AML-193 (cell line): ENCODE data around the gene ITIH5.
"Not testable (repeated sequence)": the region's sequence is repeated elsewhere in the genome, so short reads cannot be mapped to it uniquely, and the experiment has no call there.

Experiments
- DNase-seq, 2 experiments: peaks; one replicate each; lab custom pipeline; 2025; lab: John Stamatoyannopoulos, UW

ITIH5 gene

DNA sequence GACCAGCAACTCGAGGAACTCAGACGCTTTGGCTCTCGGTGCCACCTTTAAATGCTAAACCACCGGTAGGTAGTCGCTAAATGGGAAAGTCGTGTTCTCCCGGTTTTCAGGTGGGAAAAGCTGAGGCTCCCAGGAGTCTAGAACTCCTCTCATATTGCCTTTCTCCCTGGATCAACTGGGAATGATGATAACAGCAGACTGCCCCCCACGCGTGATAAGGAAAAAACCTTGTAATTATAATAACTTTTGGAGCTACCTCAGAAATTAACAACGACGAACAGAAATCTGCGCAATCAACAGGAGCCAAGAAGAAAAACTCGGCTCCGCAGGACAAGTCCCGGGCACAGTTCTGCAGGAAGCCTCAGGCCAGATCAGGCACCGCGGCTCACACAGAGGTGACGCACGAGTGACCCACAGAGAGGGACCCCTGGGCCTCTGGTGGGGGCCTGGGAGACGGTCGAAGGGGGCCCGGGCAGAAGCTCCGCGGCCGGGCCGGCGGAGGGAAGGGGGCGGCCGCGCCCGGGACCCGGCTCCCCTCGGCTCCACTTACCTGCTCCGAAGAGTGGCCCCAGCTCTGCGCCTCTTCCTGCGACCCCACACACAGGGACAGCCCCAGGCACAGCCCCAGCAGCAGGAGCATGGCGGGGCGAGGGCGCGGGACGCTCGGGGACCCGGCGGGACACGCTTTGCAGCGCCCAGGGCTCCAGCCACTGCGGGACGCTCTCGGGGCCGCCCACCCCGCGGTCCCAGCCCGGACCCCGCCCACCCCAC, at the start of gene ITIH5:
Gene ITIH5, minus strand, starts transcription at position 714 of the 771 bp plus-strand sequence. Its CDS starts 74 bp downstream, at position 640.
- no peak for DNase-seq

DNA sequence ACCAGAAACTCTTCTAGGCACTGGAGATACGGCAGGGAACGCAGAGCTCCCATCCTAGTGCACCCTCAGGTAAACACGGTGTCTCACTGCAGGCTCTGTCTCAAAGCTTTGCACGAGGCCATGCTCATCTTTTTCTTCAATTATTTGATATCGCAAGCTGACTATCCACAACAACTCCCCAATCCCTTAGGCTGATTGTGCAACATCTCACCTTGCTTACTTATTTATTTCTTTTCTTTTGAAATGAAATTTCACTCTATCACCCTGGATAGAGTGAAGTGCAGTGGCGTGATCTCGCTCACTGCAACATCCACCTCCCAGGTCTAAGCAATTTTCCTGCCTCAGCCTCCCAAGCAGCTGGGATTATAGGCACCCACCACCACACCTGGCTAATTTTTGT, 48.7 kb upstream of the ITIH5 start:
- DNase-seq = no peak

DNA sequence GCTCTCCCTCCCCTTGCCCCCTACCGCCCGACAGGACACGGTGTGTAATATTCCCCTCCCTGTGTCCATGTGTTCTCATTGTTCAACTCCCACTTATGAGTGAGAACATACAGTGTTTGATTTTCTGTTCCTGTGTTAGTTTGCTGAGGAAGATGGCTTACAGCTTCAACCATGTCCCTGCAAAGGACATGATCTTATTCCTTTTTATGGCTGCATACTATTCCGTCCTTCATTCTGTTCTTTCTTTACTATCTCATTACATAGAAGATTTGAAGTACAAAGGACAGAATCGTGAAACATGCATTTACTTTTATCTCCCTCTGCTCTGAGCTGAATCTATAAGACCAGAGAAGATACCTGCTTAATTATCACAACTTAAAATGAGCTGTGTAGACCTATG, 44.3 kb upstream of the ITIH5 start:
- DNase-seq = not testable (repeated sequence)

DNA sequence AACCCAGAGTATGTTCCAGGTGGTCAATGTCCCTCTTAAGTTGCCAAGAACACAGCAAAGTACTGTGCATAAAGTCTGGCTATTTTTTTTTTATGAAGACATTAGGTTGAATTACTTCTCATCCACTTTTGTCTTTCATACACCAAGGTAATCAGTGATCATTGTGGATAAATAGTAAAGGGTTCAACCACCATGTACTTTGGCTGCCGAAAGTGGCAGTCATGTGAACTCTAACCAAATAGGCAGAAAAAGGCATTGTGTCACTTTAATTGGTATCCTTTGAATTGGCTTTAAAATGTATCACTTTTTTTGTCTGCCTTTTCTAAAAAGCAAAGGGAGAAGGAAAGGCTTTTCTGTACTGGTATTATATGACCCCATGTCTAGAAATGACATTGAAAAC, 43.7 kb upstream of the ITIH5 start:
- DNase-seq = no peak

DNA sequence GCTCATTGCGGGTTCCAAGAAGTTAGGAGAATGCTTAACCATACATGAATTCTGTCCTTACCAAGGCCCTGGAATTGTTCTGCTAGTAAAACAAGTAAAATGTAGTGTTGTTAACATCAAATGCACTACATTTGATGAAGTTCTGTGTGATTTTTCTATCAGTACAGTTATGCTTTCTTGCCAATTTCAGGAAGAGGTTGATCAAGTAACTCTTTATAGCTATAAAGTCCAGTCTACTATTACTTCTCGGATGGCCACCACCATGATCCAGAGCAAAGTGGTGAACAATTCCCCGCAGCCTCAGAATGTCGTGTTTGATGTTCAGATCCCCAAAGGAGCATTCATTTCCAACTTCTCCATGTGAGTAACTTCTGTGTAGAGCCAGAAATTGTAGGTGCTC, 42.1 kb upstream of the ITIH5 start:
- no peak for DNase-seq

DNA sequence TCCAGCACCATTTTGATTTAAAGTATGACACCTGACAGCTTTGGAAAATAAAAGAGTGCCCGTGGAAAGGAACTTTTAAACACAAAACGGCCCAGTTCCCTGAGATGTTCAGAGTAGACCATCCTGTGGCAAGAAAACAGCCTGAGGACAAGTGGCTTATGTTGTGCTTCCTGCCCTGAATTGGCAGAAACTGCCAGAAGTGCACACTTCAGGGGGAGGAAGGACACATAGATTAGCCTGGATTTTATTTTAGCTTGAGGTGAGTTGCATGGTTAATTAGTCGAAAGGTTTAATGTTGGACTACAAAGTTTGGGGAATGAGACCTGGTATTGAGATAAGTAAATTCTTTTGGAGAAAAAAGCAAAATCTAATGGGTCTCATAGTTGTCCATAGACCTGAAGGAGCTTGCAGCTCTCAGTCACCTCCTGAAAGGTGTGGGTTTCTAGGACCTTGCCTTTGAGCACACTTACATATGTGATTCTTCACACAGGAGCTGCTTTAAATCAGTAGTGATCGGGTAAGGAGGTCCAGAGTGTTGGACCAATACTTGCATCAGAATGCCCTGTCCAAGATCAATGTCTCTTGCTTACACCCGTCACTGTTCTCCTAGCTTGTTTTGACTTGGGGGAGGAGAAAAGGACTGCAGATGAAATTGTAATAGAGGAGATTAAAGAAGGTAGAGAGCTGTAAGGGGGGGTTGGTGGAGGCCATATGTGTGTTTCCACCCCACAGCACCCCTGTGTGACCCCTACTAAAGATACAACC, 41.3 kb upstream of the ITIH5 start:
- no peak for DNase-seq

DNA sequence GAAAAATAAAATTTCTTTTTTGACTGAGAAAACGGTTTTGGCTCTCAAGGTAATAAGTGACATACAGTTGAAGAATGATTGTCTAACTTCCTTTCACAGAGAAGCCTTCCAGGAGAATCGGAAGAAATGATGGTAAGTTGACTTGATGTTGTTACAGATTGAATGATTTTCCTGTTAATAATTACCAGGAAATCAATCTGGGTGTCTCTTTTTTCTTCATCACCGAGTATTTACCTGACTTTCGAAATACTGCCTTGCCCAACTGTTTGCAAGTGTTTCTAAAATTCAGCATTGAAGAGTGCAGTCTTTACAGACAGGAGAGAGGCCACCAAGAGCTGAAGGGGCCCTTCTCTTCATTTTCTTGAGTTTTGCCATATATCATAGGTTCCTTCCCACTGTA, 40.3 kb upstream of the ITIH5 start:
- no peak for DNase-seq

DNA sequence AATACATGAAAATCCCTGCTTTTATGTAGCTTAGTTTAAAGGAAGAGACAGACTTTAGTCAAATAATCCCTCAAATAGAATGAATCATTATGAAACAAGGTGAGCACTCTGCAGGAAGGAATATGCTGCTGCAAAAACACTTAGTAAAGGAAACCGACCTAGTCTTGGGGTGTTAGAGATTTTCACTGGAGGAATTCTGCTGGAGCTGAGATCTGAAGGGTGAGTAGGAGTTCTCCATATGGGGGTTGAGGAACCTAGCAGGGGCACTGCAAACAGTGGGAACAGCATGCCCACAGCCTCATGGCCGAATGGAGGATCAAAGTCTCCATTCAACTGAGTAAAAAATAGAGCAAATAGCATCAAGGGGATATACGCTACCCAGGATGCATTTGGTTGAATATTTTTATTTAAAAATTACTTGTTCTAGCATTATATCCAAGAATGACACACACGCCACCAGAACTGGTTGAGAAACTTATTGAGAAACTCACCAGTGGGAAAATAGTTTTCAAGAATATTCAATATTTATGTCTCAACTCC, 39.8 kb upstream of the ITIH5 start:
- no peak for DNase-seq

DNA sequence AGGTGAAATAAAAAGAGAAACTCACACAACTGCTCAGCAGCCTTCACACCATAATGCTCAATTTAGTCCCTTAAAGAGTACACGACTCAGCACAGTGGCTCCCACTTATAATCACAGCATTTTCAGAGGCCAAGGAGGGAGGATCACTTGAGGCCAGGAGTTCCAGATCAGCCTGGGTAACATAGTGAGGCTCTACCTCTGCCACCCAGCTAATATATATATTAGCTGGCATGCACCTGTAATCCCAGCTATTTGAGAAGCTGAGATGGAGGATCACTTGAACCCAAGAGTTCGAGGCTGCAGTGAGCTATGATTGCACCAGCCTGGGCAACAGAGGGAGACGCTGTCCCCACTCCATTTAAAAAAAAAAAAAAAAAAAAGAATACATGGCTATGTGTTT, 38.6 kb upstream of the ITIH5 start:
- DNase-seq = no peak

DNA sequence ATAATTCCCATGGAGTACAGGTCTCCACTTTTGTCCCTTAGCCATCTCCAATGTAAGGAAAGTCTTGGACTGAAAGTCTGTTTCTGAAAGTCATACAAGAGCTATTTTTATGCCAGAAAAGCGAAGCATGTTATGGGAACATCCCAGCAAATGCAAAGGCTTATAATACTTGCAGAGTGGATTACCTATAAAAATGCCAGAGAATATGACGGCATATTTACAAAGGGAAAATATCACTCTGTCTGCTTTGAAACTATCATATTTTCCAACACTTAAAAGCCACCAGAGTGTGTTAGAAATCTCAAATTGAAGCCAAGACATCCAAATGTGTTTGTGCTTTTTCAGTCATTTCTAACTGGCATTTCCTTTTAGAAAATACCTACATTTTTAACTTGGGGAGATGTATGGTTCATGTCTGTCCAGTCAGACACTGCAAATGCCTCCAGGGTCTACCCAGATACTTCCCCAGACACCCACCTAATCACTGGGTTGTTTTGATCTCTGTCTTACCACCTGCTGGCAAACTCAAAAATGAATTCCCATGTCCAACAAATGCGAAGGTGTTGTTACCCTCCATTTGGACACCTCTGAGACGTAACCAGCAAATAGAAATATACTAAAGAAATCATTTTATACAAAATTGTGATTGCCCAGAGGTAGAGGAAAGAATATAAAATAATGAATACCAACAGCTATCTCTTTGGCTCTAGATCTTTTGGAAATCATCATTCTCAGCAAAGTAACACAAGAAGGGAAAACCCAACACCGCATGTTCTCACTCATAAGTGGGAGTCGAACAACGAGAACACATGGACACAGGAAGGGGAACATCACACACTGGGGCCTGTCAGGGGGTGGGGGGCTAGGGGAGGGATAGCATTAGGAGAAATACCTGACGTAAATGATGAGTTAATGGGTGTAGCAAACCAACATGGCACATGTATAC, 37.6 kb upstream of the ITIH5 start:
- no peak for DNase-seq

DNA sequence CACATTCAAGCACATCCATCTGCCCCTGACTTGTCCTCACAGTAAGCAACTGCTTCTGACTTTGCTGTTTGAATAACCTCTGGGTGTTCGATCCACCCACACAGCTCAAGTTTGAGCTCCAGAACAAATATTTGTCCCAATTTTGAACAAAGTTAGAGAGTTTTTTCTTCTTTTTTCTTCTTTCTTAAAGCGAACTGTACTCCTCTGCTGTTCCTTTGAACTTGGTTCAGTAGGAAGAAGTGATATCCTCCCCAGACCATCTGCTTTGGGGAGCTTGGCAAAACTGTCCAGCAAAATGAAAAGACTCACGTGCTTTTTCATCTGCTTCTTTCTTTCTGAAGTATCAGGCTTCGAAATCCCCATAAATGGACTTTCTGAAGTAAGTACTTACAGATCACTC, 36.4 kb upstream of the ITIH5 start, which contains the start of gene ITIH2:
Gene ITIH2, plus strand, starts transcription at position 177 of the 400 bp plus-strand sequence. Its CDS starts 119 bp downstream, at position 296.
- DNase-seq = no peak

DNA sequence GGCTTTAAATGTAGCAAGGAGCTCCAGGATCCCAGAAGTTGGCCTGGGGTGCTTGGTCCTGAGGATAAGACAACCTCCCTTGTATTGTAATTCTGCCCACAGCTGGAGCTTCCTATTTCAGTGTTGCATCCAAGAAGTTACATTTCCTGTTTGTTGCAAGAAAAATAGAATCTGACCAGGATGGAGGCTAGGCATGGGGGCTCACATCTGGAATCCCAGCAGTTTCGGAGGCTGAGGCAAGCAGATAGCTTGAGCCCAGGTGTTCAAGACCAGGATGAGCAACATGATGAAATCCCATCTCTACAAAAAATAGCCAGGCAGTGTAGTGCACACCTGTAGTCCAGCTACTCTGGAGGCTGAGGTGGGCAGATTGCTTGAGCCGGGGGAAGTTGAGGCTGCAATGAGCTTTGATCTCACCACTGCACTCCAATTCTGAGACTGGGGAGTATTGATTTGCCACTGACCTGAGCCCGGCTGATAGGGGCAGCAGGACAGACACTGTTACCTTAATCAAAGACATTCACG, 35.6 kb upstream of the ITIH5 start:
- no peak for DNase-seq

DNA sequence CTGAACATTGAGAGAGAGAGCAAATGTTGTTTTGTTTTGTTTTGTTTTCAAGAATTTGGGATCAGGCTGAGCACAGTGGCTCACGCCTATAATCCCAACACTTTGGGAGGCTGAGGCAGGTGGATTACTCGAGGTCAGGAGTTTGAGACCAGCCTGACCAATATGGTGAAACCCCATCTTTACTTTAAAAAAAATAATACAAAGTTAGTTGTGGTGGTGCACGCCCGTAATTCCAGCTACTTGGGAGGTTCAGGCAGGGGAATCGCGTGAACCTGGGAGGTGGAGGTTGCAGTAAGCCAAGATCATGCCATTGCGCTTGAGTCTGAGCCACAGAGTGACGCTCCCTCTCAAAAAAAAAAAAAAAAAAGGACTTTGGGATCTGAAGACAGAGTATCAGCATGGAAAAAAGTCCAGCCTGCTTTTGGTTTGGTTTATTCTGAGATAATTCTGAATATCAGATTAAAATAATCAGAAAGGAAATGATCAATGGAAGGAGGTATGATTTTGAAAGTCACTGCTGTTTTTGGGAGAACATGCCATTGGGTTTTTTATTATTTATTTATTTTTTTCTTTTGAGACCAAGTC, 34.5 kb upstream of the ITIH5 start:
- no peak for DNase-seq

DNA sequence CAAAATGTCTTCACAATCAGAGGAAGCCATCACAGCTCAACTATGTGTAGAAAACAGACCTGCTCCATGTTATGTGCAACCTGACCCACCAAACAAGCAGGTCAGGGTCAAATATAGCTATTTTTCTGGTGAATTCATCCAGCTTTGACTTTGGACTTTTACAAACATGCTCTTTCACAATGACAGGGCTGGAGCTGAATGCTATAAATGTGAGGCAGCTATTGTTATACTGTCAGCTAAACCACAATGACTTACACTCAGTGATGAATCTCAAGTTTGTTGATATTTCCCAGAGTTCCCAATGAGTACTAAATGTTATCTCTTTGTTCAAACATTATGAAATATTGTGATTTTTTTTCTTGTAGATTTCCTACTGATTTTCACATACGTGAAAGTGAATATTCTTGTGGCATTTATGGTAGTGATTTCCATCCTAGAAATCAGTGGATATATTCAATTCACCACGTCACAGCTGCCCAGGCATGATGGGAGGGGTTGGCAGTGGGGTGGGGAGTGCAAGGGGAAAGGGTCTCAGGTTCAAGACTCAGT, 33.9 kb upstream of the ITIH5 start:
- DNase-seq = no peak

DNA sequence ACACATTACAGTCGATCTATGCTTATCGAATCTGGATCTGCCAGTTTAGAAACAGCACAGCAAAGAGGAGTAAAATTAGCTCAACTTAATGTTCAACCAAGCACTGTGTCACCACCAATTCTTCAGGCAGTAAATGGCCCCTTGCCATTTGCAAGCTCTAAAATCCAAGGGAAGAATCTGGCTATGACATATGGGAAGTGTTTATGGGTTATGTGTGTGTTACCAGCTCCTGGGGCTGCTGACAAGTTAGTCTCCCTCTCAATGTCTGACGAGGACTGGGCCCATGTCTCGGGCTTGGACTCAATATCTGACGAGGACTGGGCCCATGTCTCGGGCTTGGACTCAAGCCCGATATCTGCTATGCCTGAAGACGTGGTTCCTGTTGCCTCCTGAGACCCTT, 30.7 kb upstream of the ITIH5 start:
- no peak for DNase-seq

DNA sequence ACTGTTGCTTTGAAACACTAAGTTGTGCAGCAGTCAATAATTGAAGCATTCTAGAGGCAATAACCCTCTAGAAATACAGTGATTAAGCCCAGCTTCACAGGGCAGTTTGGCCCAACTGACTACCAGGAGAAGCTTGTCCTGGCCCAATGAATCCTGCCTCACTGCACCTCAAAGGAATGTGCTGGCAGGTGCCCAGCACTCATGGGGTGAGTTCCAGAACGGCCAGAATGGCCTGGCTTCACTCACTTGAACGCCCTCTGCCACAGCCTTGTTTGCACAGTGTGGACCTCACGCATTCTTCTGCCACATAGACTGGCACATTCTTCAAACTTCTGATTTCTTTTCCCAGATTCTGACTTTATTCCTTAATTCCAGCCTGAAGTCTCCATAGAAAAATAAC, 29.8 kb upstream of the ITIH5 start:
- DNase-seq = no peak

DNA sequence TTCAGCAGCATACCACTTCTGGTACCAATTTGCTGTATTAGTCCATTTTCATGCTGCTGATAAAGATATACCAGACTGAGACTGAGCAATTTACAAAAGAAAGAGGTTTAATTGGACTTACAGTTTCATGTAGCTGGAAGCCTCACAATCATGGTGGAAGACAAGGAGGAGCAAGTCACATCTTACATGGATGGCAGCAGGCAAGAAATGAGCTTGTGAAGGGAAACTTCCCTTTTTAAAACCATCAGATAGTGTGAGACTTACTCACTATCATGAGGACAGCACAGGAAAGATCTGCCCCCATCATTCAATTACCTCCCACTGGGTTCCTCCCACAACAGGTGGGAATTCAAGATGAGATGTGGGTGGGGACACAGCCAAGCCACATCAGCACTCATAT, 26.4 kb upstream of the ITIH5 start:
- DNase-seq = not testable (repeated sequence)

DNA sequence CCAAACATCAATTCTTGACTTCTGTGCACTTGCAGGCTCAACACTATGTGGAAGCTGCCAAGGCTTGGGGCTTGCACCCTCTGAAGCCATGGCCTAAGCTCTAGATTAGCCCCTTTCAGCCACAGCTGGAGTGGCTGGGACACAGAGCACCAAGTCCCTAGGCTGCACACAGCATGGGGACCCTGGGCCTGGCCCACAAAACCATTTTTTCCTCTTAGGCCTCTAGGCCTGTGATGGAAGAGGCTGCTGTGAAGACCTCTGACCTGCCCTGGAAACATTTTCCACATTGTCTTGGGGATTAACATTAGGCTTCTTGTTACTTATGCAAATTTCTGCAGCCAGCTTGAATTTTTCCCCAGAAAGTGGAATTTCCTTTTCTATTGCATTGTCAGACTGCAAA, 25.6 kb upstream of the ITIH5 start:
- DNase-seq = not testable (repeated sequence)

DNA sequence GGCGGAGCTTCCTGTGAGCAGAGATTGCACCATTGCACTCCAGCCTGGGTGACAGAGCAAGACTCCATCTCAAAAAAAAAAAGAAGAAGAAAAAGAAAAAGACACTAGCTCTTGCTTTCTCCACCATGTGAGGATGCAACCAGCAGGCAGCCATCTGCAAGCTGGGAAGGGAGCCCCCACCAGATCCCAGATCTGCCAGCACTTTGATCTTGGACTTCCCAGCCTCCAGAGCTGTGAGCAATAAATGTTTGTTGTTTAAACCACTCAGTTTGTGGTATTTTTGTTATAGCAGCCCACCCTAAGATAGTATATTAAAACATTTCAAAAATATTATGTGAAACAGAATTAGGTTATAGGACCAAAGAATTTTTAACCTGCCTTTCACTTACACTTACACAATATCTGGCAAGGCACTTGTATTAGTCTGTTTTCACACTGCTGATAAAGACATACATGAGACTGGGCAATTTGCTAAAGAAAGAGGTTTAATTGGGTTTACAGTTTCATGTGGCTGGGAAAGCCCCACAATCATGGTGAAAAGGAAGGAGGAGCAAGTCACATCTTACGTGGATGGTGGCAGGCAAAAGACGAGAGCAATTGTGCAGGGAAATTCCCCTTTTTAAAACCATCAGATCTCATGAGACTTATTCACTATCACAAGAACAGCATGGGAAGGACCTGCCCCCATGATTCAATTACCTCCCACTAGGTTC, 24.3 kb upstream of the ITIH5 start:
- DNase-seq = not testable (repeated sequence)

DNA sequence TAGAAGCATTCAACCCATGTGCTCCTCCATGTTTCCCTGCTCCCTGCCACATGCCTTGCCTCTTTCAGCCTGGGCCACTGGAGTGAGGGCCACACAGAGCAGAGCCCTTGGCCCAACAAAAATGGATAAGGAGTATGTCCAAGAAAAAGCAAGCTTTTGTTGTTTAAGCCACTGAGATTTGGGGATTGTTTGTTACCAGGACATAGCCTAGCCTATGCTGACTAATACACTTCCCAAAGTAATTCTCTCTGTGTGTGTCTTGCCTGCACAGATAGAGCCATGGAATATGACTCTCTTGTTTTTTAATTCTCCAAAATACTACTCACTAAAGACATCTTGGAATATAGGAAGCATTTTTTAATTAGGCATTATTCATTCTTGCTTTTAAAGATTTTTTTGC, 22.8 kb upstream of the ITIH5 start:
- no peak for DNase-seq
